Measurements from ENCODE around the gene RWDD3.

DNA sequence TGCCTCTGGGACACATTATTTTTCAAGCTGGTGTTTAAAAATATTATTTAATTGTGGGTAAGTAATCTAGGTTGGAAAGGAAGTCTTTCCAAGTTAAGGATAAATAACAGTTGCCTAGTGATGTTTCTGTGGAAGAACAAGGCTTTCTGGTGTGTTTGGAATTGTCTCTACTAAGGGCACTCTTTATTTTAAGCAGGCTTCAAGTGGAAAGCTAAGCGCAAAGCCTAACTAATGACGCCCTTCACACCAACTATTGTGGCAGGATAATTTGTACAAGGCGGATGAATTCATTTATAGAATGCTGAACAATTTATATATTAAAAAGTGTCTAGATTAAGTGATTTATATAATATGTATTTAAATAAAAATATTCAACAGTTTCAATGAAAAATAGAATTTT is 25.1 kb upstream of the RWDD3 start:
- TF ChIP-seq, protein P1, sequence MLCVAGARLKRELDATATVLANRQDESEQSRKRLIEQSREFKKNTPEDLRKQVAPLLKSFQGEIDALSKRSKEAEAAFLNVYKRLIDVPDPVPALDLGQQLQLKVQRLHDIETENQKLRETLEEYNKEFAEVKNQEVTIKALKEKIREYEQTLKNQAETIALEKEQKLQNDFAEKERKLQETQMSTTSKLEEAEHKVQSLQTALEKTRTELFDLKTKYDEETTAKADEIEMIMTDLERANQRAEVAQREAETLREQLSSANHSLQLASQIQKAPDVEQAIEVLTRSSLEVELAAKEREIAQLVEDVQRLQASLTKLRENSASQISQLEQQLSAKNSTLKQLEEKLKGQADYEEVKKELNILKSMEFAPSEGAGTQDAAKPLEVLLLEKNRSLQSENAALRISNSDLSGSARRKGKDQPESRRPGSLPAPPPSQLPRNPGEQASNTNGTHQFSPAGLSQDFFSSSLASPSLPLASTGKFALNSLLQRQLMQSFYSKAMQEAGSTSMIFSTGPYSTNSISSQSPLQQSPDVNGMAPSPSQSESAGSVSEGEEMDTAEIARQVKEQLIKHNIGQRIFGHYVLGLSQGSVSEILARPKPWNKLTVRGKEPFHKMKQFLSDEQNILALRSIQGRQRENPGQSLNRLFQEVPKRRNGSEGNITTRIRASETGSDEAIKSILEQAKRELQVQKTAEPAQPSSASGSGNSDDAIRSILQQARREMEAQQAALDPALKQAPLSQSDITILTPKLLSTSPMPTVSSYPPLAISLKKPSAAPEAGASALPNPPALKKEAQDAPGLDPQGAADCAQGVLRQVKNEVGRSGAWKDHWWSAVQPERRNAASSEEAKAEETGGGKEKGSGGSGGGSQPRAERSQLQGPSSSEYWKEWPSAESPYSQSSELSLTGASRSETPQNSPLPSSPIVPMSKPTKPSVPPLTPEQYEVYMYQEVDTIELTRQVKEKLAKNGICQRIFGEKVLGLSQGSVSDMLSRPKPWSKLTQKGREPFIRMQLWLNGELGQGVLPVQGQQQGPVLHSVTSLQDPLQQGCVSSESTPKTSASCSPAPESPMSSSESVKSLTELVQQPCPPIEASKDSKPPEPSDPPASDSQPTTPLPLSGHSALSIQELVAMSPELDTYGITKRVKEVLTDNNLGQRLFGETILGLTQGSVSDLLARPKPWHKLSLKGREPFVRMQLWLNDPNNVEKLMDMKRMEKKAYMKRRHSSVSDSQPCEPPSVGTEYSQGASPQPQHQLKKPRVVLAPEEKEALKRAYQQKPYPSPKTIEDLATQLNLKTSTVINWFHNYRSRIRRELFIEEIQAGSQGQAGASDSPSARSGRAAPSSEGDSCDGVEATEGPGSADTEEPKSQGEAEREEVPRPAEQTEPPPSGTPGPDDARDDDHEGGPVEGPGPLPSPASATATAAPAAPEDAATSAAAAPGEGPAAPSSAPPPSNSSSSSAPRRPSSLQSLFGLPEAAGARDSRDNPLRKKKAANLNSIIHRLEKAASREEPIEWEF (IDR thresholded peaks at IDR 0.05; ENCODE audit: insufficient replicate concordance, low read depth, low read length) = no peak
- TF ChIP-seq NFIC (IDR thresholded peaks at IDR 0.05; ENCODE audit: low read depth, low read length) = no peak
- TF ChIP-seq, protein P2, sequence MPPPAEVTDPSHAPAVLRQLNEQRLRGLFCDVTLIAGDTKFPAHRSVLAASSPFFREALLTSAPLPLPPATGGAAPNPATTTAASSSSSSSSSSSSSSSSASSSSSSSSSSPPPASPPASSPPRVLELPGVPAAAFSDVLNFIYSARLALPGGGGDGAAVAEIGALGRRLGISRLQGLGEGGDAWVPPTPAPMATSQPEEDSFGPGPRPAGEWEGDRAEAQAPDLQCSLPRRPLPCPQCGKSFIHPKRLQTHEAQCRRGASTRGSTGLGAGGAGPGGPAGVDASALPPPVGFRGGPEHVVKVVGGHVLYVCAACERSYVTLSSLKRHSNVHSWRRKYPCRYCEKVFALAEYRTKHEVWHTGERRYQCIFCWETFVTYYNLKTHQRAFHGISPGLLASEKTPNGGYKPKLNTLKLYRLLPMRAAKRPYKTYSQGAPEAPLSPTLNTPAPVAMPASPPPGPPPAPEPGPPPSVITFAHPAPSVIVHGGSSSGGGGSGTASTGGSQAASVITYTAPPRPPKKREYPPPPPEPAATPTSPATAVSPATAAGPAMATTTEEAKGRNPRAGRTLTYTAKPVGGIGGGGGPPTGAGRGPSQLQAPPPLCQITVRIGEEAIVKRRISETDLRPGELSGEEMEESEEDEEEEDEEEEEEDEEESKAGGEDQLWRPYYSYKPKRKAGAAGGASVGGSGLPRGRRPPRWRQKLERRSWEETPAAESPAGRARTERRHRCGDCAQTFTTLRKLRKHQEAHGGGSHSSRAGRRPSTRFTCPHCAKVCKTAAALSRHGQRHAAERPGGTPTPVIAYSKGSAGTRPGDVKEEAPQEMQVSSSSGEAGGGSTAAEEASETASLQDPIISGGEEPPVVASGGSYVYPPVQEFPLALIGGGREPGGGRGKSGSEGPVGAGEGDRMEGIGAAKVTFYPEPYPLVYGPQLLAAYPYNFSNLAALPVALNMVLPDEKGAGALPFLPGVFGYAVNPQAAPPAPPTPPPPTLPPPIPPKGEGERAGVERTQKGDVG (CRISPR knock-in tag; IDR thresholded peaks at IDR 0.05) = no peak
- TF ChIP-seq TAF1 (IDR thresholded peaks at IDR 0.05; ENCODE audit: borderline replicate concordance, low read depth, low read length) = no peak
- TF ChIP-seq KDM1A (IDR thresholded peaks at IDR 0.05; ENCODE audit: borderline replicate concordance) = no peak
- TF ChIP-seq, protein P3, sequence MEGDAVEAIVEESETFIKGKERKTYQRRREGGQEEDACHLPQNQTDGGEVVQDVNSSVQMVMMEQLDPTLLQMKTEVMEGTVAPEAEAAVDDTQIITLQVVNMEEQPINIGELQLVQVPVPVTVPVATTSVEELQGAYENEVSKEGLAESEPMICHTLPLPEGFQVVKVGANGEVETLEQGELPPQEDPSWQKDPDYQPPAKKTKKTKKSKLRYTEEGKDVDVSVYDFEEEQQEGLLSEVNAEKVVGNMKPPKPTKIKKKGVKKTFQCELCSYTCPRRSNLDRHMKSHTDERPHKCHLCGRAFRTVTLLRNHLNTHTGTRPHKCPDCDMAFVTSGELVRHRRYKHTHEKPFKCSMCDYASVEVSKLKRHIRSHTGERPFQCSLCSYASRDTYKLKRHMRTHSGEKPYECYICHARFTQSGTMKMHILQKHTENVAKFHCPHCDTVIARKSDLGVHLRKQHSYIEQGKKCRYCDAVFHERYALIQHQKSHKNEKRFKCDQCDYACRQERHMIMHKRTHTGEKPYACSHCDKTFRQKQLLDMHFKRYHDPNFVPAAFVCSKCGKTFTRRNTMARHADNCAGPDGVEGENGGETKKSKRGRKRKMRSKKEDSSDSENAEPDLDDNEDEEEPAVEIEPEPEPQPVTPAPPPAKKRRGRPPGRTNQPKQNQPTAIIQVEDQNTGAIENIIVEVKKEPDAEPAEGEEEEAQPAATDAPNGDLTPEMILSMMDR (IDR thresholded peaks at IDR 0.05 in 2 of 3, conservative IDR thresholded peaks at IDR 0.05 in 1 of 3; ENCODE audit: control insufficient read depth in 2 of 3, extremely low read depth in 1 of 3, insufficient read depth in 1 of 3, low read depth in 3 of 3, low read length in 3 of 3) = no peak
- TF ChIP-seq ZBED1 (IDR thresholded peaks at IDR 0.05; ENCODE audit: borderline replicate concordance) = no peak
- TF ChIP-seq POLR2A (IDR thresholded peaks at IDR 0.05; ENCODE audit: low read depth, low read length) = no peak
- TF ChIP-seq, protein P4, sequence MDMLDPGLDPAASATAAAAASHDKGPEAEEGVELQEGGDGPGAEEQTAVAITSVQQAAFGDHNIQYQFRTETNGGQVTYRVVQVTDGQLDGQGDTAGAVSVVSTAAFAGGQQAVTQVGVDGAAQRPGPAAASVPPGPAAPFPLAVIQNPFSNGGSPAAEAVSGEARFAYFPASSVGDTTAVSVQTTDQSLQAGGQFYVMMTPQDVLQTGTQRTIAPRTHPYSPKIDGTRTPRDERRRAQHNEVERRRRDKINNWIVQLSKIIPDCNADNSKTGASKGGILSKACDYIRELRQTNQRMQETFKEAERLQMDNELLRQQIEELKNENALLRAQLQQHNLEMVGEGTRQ (IDR thresholded peaks at IDR 0.05; ENCODE audit: borderline replicate concordance, low read depth, low read length) = no peak
